RWPE1 (cell line): ENCODE results near the gene BBS10.
"Not testable (repeated sequence)": the region's sequence is repeated elsewhere in the genome, so short reads cannot be mapped to it uniquely, and the experiment has no call there.

Experiments used
- CTCF ChIA-PET: fragments of 350-600 bp; sonication (Branson Sonifier 250); formaldehyde crosslinking; extraction: SDS; loops from one replicate; lab custom pipeline; 2021; lab: Yijun Ruan, JAX
- POLR2A ChIA-PET: fragments of 400-600 bp; formaldehyde crosslinking; extraction: SDS; loops from one replicate; lab custom pipeline; 2020; ENCODE audit warnings: antibody characterized with exemption; ENCODE audit not compliant: low non-redundant PET; lab: Yijun Ruan, JAX
- DNase-seq: peaks from one replicate; pipeline ENCODE4 v3.0.0; 2012; ENCODE audit warnings: low spot score
- H3K27ac ChIP-seq: fragments of 450-650 bp; 2 replicates; pipeline ENCODE4 v1.5.1; 2017
- CTCF ChIP-seq: fragments of 450-650 bp; conservative IDR thresholded peaks from 2 replicates; pipeline ENCODE4 v1.5.1; 2017; ENCODE audit warnings: low read depth, mild to moderate bottlenecking

Gene BBS10

GRCh38 chr12:76348079-76348901, at the start of gene BBS10:
TSS of gene BBS10 (minus strand) at chr12:76348415. CDS start at chr12:76348358, 57 bp downstream.
- ChIA-PET POLR2A (interaction anchor here (0.5 to 0.6 kb wide), 3 partner anchors 9 to 837 kb away, joined by 5 to 9 read pairs (median 9); partner anchors contain the start of gene KRR1), CTCF (interaction anchor here (0.5 to 1.5 kb wide), 9 partner anchors 89 to 483 kb away, joined by 3 to 4 read pairs (median 3); partner anchors contain the start of gene NAP1L1)
- DNase-seq = peak; percentile 91
- peak; percentile 53 for TF ChIP-seq CTCF
- peak within 1 kb of the TSS; percentile 86 for H3K27ac ChIP-seq

GRCh38 chr12:76391461-76391860, 43.2 kb upstream of the BBS10 start:
- ChIA-PET CTCF (interaction anchor here (0.7 to 1.5 kb wide), 2 partner anchors 26 to 818 kb away, joined by 3 to 4 read pairs; no protein-coding TSS in a partner anchor), POLR2A (no interaction called here)
- TF ChIP-seq CTCF = no peak
- peak; percentile 2 for DNase-seq
- no peak overlapping the region for H3K27ac ChIP-seq

DNA sequence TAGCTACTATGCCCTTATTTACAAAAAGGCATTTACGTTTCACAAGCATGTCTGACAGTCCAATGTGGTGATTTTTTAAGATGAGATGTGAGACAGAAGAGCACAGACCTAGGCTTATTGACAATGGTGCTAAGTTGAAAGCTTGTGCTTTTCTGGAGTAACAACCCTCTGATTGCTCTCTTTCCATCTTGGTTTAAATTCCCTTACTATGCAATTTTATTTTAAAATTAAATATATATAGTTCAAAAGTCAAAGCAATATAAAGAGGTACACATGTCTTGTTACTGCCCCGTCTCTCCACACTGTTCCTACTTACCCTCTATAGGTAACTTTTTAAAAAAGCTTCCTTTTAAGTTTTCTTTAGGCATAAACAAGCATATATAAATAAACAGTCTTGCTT, 39.4 kb upstream of the BBS10 start:
- no peak overlapping the region for H3K27ac ChIP-seq
- ChIA-PET CTCF (no interaction called here), POLR2A (no interaction called here)
- TF ChIP-seq CTCF = no peak
- no peak for DNase-seq

GRCh38 chr12:76384560-76384959, 36.3 kb upstream of the BBS10 start:
- ChIA-PET CTCF (no interaction called here), POLR2A (no interaction called here)
- TF ChIP-seq CTCF = no peak
- DNase-seq = no peak
- H3K27ac ChIP-seq = no peak overlapping the region

- POLR2A ChIA-PET = no interaction called here
- CTCF ChIA-PET = no interaction called here
Measured at GRCh38 chr12:76383988-76384387, 35.8 kb upstream of the BBS10 start.

GRCh38 chr12:76379261-76379660, 31.0 kb upstream of the BBS10 start:
- CTCF ChIA-PET = no interaction called here
- TF ChIP-seq CTCF = no peak
- no peak for DNase-seq
- H3K27ac ChIP-seq = no peak overlapping the region
- POLR2A ChIA-PET = no interaction called here

More at GRCh38 chr12:76383988-76384387, 35.8 kb upstream of the BBS10 start:
- H3K27ac ChIP-seq = no peak overlapping the region
- DNase-seq = no peak
- no peak for TF ChIP-seq CTCF

DNA sequence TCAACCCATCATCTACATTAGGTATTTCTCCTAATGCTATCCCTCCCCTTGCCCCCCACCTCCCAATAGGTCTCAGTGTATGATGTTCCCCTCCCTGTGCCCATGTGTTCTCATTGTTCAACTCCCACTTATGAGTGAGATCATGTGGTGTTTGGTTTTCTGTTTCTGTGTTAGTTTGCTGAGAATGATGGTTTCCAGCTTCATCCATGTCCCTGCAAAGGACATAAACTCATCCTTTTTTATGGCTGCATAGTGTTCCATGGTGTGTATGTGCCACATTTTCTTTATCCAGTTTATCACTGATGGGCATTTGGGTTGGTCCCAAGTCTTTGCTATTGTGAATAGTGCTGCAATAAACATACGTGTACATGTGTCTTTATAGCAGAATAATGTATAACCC, 28.7 kb upstream of the BBS10 start:
- H3K27ac ChIP-seq, DNase-seq, CTCF ChIA-PET, POLR2A ChIA-PET: not testable (repeated sequence)
